ENCODE data around the gene ZNF582. TPM values are rescaled to one million over a fixed set of nuclear protein-coding genes. Genes with fewer than 3 reads are reported as not detected.

Gene ZNF582
- total and polyA plus RNA-seq, 2 experiments from 2014 or later: 3.9 to 4.1 TPM

GRCh38 chr19:56403261-56403660 lies 9.9 kb upstream of the ZNF582 start:
- peaks cover 8% of the 10 kb centered on the region; the same call in 1 of the 2 replicates for H3K4me1 ChIP-seq (ENCODE audit: insufficient read depth)
- no peak overlapping the region for H3K27ac ChIP-seq (ENCODE audit: low read depth)
- H3K9me2 ChIP-seq (ENCODE audit: insufficient read depth): no peaks in the 10 kb centered on the region
- no peak for DNase-seq (ENCODE audit: low spot score)
- Mint-ChIP-seq H3K4me3 (peak overlapping the region; percentile 94), H3K27me3 (ENCODE audit: insufficient read depth, low read depth, poor library complexity) (peaks cover 11% of the 10 kb centered on the region), H3K36me3 (ENCODE audit: low read depth) (peaks cover 70% of the 10 kb centered on the region), H3K27ac (no peak overlapping the region; the same call in 1 of the 2 replicates), H3K9me3 (peaks cover 70% of the 10 kb centered on the region), H3K4me1 (peaks cover 10% of the 10 kb centered on the region)
- H3F3A ChIP-seq (replicated peaks; ENCODE audit: low read depth): no peaks in the 10 kb centered on the region
- no peak for ATAC-seq
- peak overlapping the region; percentile 100 for H2AFZ ChIP-seq
- no peaks in the 10 kb centered on the region for H4K20me1 ChIP-seq (replicated peaks; ENCODE audit: insufficient read depth)
- peak overlapping the region; percentile 88 for H3K4me3 ChIP-seq
- H3K36me3 ChIP-seq (ENCODE audit: insufficient read depth): peaks cover 19% of the 10 kb centered on the region
- H3K4me2 ChIP-seq: peak overlapping the region; percentile 94
- H3K79me2 ChIP-seq (replicated peaks; ENCODE audit: insufficient read depth): peaks cover 4% of the 10 kb centered on the region; the same call in 1 of the 2 replicates
- no peaks in the 10 kb centered on the region for H3K27me3 ChIP-seq (ENCODE audit: insufficient read depth)
- TF ChIP-seq CREB1 (CRISPR knock-in tag; IDR thresholded peaks at IDR 0.05; ENCODE audit: low read depth) (no peak), ZNF462 (CRISPR knock-in tag; IDR thresholded peaks at IDR 0.05) (no peak), ZNF114 (CRISPR knock-in tag; IDR thresholded peaks at IDR 0.05) (no peak), STAT1 (IDR thresholded peaks at IDR 0.05; ENCODE audit: unreplicated experiment) (no peak), CTCF (conservative IDR thresholded peaks at IDR 0.05; ENCODE audit: low read depth in 2 of 2) (no peak)

Measured in GM23338 (cell line).